Non-pigmented ciliary epithelial cell (primary cell): Measurements from ENCODE around the gene ETNK1.
"Not testable (repeated sequence)": the region's sequence is repeated elsewhere in the genome, so short reads cannot be mapped to it uniquely, and the experiment has no call there.

Source experiments
- DNase-seq: peaks from one replicate; pipeline ENCODE4 v3.0.0-alpha.2; 2010; ENCODE audit warnings: low read depth

Gene ETNK1

GRCh38 chr12:22624870-22625761 is at the start of gene ETNK1:
ETNK1 (plus strand) TSS chr12:22625171; CDS start chr12:22625431, 260 bp downstream.
- DNase-seq = peak; percentile 55

- no peak for DNase-seq
Observed at GRCh38 chr12:22576065-22576464, 48.9 kb upstream of the ETNK1 start.

DNA sequence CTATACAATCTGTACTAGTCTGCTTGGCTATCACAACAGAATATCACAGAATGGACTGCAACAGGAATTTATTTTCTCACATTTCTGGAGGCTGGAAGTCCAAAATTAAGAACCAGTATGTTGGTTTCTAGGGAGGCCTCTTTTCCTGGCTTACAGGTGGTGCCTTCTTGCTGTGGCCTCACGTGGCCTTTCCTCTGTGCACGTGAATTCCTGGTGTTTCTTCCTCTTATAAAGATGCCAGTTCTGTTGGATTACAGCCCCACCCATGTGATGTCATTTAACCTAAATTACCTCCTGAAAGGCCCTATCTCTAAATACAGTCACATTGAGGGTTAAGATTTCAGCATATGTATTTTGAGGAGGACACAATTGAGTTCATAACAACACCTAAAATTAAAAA is 48.5 kb upstream of the ETNK1 start:
- no peak for DNase-seq

GRCh38 chr12:22577667-22578066 is 47.3 kb upstream of the ETNK1 start:
- no peak for DNase-seq

DNA sequence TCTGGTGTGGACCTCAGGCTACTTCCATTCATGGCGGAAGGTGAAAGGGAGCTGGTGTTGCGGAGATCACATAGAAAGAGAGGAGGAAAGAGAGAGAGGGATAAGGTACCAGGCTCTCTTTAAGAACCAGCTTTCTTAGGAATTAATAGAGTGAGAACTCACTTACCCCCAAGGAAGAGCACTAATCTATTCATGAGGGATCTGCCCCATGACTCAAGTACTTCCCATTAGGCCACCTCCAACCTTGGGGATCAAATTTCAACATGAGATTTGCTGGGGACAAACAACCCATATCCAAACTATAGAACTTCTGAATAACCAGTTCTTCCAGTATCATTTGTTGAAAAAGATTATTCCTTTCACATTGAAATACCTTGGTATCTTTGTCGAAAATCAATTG is 46.6 kb upstream of the ETNK1 start:
- DNase-seq = no peak

DNA sequence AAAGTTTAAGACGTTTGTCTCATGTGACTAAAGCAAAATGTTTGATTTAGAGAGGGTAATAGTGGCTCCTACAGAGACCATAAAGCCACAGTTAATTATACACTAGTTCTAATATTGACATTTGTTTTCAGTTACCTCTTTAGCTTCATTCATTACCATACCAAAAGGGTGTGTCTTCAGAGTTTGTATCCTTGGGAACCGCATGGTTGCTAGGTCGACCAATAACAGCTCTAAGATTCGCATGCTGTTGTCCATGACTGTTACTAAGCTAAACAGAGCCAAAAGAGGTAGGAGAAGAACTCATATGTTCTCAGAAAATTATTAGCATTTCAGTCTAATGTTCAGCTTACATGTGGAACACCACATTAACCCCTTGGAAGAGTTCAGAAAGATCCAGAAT is 36.2 kb upstream of the ETNK1 start:
- no peak for DNase-seq

DNA sequence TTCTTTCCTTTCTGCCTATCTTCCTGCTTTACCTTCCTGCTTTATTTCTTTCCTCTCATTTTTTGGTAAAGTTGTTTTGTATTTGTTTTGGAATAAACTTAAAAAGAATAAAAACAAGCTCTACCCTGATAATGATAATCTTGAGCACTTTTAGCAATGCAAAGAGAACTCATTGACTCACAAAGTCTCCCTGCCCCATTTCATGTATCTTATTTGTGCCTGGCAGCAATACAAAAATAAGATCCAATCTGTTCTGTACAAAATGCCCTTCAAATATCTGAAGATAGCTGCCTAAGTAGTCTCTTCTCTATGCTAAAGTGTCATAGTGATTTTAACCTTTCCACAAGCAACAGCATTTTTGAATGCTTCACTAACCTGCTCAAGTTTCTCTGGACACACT is 31.1 kb upstream of the ETNK1 start:
- no peak for DNase-seq

GRCh38 chr12:22597539-22597938 is 27.4 kb upstream of the ETNK1 start:
- not testable (repeated sequence) for DNase-seq

GRCh38 chr12:22598141-22598762 is 26.7 kb upstream of the ETNK1 start:
- no peak for DNase-seq

DNA sequence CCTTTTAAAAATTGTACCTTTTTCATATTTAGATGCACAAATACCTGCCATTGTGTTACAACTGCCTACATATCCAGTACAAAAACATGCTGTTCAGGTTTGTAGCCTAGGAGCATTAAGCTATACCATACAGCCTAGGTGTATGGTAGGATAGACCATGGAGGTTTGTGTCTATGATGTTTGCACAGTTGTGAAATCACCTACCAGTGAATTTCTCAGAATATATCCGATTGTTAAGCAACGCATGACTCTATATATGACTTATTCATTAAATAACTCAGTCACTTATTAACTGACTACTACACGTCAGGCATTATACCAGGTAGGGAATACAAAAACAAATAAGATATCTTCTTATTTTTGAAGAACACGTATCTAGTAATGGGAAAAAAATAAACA is 26.2 kb upstream of the ETNK1 start:
- DNase-seq = no peak

GRCh38 chr12:22600181-22600580 is 24.8 kb upstream of the ETNK1 start:
- DNase-seq = no peak

DNA sequence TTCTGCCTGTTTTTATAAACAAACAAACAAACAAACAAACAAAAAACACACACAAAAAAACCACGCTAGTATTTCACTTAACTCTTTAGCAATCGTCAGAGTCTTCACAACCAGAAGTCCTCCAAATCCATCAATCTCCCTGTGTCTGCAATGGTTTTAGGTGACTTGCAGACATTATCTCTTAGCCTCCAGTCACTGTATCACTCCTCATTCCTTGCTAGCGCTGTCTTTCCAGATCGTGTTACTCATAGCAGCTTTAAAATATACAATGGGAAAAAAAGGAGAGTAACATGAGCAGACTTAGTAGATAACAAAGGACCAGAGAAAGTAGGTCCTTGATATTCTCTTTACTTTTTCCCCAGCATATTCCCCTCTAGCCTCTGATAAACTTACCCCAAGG is 15.5 kb upstream of the ETNK1 start:
- DNase-seq = no peak

DNA sequence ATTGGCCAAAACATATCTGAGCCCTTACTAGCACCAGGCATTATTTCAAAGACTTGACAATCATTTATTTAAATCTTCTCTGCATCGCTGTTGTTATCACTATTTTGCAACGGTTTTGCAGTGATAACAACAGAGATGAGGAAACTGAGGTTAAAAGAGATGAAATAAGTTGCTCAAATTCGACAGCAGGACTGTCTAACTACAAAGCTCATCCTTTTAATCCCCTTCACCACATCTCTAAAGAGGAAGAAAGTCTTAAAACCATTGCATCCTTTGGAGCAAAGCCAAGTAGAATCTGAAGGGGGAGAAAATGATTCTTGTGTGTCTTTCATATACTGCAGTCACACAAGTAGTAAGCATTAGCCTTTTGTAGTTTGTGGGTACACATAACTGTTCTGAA is 14.8 kb upstream of the ETNK1 start:
- DNase-seq = no peak

DNA sequence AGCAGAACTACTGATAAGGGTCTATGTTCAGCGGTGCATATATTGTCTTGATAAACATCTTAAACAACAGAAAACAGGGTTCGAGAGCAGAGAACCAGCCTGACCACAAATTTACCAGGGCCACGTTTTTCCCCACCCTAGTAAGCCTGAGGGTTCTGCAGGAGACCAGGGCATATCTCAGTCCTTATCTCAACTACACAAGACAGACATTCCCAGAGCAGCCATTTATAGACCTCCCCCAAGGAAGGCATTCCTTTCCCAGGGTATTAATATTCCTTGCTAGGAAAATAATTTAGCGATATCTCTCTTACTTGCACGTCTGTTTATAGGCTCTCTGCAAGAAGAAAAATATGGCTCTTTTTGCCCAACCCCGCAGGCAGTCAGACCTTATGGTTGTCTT is 12.1 kb upstream of the ETNK1 start:
- DNase-seq = not testable (repeated sequence)

DNA sequence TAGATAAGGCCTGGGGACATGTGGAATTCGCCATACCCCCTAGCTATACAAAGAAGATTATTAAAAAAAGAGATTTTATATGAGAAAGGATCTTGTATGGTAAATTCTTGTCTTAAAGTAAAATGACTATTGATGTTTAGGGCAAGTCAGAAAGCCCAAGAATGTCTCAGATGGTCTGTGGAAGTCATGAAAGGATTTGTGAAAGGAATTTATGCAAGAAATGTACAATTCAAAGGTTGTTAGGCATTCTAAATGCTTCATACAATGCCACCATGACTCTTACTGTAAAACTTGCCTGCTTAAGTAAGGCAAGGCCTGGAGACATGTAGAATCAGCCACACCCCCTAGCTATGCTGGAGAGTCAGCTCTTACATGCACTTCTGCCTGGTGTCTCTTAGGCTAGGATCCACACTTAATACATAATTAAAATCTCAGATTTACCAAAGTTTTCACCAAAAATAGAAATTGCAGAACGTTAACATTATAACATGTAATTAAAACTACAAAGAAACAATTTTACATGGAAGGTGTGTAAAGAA is 8.9 kb upstream of the ETNK1 start:
- DNase-seq = no peak

DNA sequence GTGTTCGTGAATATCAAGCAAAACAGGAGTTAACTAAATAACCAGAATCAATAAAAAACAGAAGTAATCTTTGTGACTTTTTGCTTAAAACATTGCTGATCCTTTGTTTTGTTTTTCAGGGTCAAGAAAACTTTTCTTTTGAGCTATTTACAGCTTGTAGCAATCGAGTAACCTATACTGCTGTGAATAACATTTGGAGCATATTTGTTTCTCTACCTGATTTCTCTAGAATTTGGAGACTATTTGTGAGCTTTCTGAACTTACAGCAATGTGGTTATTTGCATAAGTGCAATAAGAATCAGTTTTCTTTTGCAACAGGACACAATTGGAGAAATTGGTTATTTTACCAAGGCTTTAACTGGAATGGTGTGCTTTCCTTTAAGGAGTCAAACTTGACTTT is 7.3 kb upstream of the ETNK1 start:
- no peak for DNase-seq

GRCh38 chr12:22624548-22624869 is 462 bp upstream of the ETNK1 start:
- no peak for DNase-seq

DNA sequence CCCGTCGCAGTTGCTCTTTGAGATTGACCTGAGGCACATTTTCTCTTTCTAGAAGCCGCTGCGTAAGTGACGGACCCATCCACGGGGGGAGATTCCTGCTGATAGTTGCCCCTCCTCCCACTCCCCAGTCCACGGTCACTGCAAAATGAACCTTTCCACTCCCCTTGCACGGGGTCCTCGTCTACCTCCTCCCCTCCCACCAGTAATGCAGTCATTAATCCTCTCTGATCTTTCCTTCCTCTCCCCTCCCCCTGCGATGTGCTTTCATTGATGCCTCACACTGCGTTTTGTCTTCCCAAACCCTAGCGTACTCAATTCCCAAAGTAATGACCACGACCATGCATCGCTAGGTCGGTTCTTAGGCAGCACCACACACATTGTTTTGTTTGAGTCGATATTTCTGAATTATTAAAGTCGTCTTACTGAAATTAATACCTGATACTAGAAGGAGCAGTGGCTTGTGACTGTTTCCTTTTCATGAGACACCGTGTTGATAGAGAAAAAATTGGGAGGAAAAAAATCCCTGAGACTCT is 857 bp downstream of the ETNK1 start:
- no peak for DNase-seq

- DNase-seq = no peak
Observed at GRCh38 chr12:22626406-22626805, 1.4 kb downstream of the ETNK1 start.

- DNase-seq = no peak
Observed at GRCh38 chr12:22627371-22627770, 2.4 kb downstream of the ETNK1 start.

DNA sequence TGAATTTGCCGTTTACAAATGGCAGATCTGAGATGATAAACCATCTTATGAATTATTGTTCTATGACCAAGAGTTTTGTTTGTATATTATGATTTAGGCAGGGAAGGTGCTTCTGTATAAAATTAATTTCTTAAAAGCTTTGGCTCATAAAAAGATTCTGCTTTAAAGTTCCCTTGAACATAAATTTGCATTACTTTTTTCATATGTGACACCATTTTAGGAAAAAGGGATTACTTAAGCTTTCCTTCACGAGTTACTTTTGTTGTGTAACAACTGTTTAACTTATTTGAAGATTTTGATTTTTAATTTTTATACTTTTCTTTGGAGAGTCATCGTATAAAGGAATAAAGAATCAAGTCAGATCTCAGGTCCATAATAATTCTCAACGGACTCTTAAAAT is 3.3 kb downstream of the ETNK1 start:
- no peak for DNase-seq

- DNase-seq = no peak
Observed at GRCh38 chr12:22631863-22632463, 7.0 kb downstream of the ETNK1 start.

GRCh38 chr12:22634883-22635282 is 9.9 kb downstream of the ETNK1 start:
- DNase-seq = no peak
